MM.1S (cell line): ENCODE measurements around the gene MIEF1.

Source experiments
- CTCF ChIP-seq: fragments of 300-600 bp; sonication (generic); IDR thresholded peaks from 2 replicates; pipeline ENCODE4 v1.5.1; 2016; ENCODE audit warnings: antibody characterized with exemption, low read length, mixed read lengths
- EZH2 ChIP-seq: fragments of 300-600 bp; sonication (generic); optimal IDR thresholded peaks from 2 replicates; pipeline ENCODE3; 2017; ENCODE audit warnings: low read depth, mild to moderate bottlenecking, antibody characterized with exemption, low read length, mixed read lengths

- TF ChIP-seq CTCF (no peak), EZH2 (no peak)
Measured at GRCh38 chr22:39553429-39553828, 51.3 kb downstream of the MIEF1 start.
